Stimulated activated CD8-positive, alpha-beta memory T cell treated with anti-CD3 and anti-CD28 coated beads, Interleukin-2, amount 100 ng/mL, for 48 hours (primary cell): ENCODE data around the gene OR6C2.
"Not testable (repeated sequence)": the region's sequence is repeated elsewhere in the genome, so short reads cannot be mapped to it uniquely, and the experiment has no call there.

Experiments used
- DNase-seq, 2 donors: peaks; one replicate each; pipeline ENCODE4 v3.0.0-alpha.2; 2020; ENCODE audit warnings: low read depth in 2 of 2

The OR6C2 gene

GRCh38 chr12:55443776-55444175 is at the start of gene OR6C2:
Gene OR6C2 (plus strand): TSS chr12:55444076. CDS start chr12:55452214, 8,138 bp downstream.
- DNase-seq: no peak

GRCh38 chr12:55396326-55396725 is 47.5 kb upstream of the OR6C2 start:
- DNase-seq: no peak

GRCh38 chr12:55400229-55400628 is 43.6 kb upstream of the OR6C2 start, which contains the start of gene OR6C65:
Gene OR6C65 (plus strand): TSS chr12:55400529. CDS start chr12:55400529, 0 bp downstream.
- DNase-seq: no peak

- DNase-seq: no peak
Measured at GRCh38 chr12:55407866-55408265, 36.0 kb upstream of the OR6C2 start.

GRCh38 chr12:55409133-55409532 is 34.7 kb upstream of the OR6C2 start:
- not testable (repeated sequence) for DNase-seq

- not testable (repeated sequence) for DNase-seq
Measured at GRCh38 chr12:55412138-55412537, 31.7 kb upstream of the OR6C2 start.

GRCh38 chr12:55413498-55414388 is 30.1 kb upstream of the OR6C2 start:
- DNase-seq: not testable (repeated sequence)

- DNase-seq: not testable (repeated sequence)
Measured at GRCh38 chr12:55414396-55414823, 29.5 kb upstream of the OR6C2 start.

GRCh38 chr12:55414889-55415288 is 29.0 kb upstream of the OR6C2 start:
- DNase-seq: not testable (repeated sequence)

- DNase-seq: no peak
Measured at GRCh38 chr12:55416961-55417360, 26.9 kb upstream of the OR6C2 start.

GRCh38 chr12:55420307-55420962 is 23.4 kb upstream of the OR6C2 start:
- DNase-seq: no peak

GRCh38 chr12:55425954-55426353 is 17.9 kb upstream of the OR6C2 start, which contains the start of gene OR6C76:
Gene OR6C76 (plus strand): TSS chr12:55426254. CDS start chr12:55426254, 0 bp downstream.
- DNase-seq: no peak

GRCh38 chr12:55428331-55429243 is 15.3 kb upstream of the OR6C2 start:
- no peak for DNase-seq

GRCh38 chr12:55441233-55441632 is 2.6 kb upstream of the OR6C2 start:
- not testable (repeated sequence) for DNase-seq

GRCh38 chr12:55445357-55445756 is 1.5 kb downstream of the OR6C2 start:
- no peak for DNase-seq

GRCh38 chr12:55446326-55446725 is 2.5 kb downstream of the OR6C2 start:
- DNase-seq: no peak

GRCh38 chr12:55448825-55449224 is 4.9 kb downstream of the OR6C2 start:
- no peak for DNase-seq

- DNase-seq: not testable (repeated sequence)
Measured at GRCh38 chr12:55464926-55465325, 21.1 kb downstream of the OR6C2 start.

GRCh38 chr12:55467836-55468235 is 24.0 kb downstream of the OR6C2 start:
- DNase-seq: no peak

GRCh38 chr12:55469291-55469690 is 25.4 kb downstream of the OR6C2 start:
- DNase-seq: no peak

- DNase-seq: no peak
Measured at GRCh38 chr12:55470088-55470829, 26.4 kb downstream of the OR6C2 start, which contains the start of gene OR6C70. Gene OR6C70 (minus strand): TSS chr12:55470138. CDS start chr12:55470138, 0 bp downstream.
